ENCODE data around the gene PKP3. TPM values are rescaled to one million over a fixed set of nuclear protein-coding genes. Genes with fewer than 3 reads are reported as not detected.
"Not testable (repeated sequence)": the region's sequence is repeated elsewhere in the genome, so short reads cannot be mapped to it uniquely, and the experiment has no call there.

PKP3 gene
- total RNA-seq, 1 donor from 2014 or later = 0.84 TPM

- intact Hi-C loops (cut with micrococcal nuclease) = no loop called here
- no peak for DNase-seq
- no peak for ATAC-seq
Observed at GRCh38 chr11:375065-376025, 18.7 kb upstream of the PKP3 start.

GRCh38 chr11:376531-377173, 17.4 kb upstream of the PKP3 start:
- ATAC-seq (no peak), DNase-seq (peak; percentile 22)
- intact Hi-C loops (cut with micrococcal nuclease) = no loop called here

DNA sequence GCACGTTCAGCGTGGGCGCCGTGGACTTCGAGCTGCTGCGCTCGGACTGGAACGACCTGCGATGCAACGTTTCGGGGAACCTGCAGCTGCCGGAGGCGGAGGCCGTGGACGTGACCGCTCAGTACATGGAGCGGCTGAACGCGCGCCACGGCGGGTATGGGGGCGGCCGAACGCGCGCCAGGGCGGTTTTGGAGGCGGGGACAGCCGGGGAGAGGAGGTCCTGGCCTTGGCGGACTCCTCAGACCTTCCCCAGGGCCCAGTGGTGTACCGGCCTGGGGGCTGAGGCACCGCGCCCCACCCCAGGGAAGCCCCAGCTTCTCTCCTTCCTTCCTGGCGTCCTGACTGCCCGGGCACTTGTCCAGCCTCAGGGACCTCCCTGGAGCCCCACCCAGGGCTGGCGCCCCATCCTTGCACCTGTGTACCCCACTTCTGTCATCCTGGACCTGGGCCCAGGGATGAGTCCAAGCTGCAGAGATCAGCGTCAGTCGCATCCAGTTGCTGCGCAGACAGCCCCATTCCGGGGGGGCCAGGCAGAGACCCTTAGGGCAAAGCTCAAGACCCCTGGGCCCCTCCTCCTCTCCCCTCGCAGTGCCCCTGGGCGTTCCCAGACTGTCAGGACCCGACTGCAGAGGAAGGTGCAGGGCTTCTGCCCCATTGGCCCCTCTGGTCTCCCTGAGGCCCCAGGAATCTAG, 16.7 kb upstream of the PKP3 start:
- DNase-seq = peak; percentile 27
- intact Hi-C loops (cut with micrococcal nuclease) = no loop called here
- ATAC-seq = no peak

- ATAC-seq (no peak), DNase-seq (no peak)
- intact Hi-C loops (cut with micrococcal nuclease) = no loop called here
Observed at GRCh38 chr11:377883-378500, 16.0 kb upstream of the PKP3 start.

DNA sequence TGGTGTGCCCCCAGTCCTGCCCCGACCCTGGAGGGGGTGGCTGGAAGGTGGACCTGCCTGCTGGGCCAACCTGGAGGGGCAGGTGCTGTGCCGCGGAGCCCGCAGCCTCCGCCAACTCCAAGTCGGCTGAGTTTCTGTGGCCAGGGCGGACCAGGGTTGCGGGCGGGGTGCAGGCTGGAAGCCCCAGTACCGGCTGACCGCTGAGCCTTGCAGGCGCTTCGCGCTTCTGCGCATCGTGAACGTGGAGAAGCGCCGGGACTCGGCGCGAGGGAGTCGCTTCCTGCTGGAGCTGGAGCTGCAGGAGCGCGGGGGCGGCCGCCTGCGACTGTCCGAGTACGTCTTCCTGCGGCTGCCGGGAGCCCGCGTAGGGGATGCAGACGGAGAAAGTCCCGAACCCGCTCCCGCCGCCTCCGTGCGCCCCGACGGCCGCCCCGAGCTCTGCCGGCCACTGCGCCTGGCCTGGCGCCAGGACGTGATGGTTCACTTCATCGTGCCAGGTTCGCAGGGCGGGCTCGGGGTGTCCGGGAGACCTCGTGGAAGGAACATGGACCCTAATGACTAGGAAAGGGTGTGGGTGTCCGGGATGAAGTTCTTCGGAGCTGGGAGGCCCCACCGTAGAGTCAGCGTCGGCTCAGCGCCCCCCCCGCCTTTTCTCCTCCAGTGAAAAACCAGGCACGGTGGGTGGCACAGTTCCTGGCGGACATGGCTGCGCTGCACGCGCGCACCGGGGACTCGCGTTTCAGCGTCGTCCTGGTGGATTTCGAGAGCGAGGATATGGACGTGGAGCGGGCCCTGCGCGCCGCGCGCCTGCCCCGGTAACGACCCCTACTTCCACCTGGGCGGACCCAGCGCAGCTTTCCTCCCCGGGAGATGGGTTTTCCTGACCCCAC, 14.6 kb upstream of the PKP3 start:
- no peak for ATAC-seq
- intact Hi-C loops (cut with micrococcal nuclease) = no loop called here
- peak; percentile 33 for DNase-seq

- DNase-seq (peak; percentile 22), ATAC-seq (no peak)
- intact Hi-C loops (cut with micrococcal nuclease) = no loop called here
Observed at GRCh38 chr11:380095-380480, 13.9 kb upstream of the PKP3 start.

DNA sequence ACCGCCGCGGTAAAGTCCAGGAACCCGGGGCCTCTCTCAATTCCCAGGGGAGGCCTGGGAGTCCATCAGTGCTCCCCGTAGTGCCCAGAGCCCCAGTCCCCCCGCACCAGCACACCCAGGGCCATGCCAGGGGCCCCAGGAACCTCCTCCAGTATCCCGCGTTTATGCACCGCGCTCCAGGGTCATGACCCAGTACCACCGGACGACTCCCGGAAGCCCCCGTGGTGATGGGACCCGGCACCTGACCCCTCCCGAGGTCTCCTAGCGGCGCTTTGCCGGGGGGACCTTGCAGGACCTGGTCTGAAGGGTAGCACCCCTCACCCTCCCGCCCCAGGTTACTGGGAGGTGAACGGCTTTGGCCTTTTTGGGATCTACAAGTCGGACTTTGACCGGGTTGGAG, 13.5 kb upstream of the PKP3 start:
- DNase-seq (peak; percentile 23), ATAC-seq (no peak)
- intact Hi-C loops (cut with micrococcal nuclease) = no loop called here

GRCh38 chr11:380996-381395, 13.0 kb upstream of the PKP3 start:
- peak; percentile 20 for DNase-seq
- intact Hi-C loops (cut with micrococcal nuclease) = no loop called here
- ATAC-seq = no peak

DNA sequence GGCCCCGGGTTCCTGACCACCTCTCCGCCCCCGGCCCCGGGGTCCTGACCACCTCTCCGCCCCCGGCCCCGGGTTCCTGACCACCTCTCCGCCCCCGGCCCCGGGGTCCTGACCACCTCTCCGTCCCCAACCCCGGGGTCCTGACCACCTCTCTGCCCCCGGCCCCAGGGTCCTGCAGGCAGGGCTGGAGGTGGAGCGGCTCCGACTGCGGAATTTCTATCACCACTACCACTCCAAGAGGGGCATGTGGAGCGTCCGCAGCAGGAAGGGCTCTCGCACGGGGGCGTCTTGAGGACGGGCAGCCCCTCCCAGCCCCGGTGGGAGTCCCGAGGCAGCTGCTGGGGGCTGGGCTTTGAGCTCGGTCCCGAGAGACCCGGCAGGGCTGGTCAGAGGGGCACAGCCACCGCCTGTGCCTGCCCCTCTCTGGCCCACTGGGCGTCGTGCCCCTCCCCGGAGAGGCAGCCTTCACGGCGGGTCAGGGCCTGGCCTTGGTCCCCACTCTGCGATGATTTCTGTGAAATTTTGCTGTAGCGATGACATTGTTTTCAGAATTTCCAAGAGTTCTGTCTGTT, 12.4 kb upstream of the PKP3 start:
- ATAC-seq (no peak), DNase-seq (peak; percentile 17)
- intact Hi-C loops (cut with micrococcal nuclease) = no loop called here

DNA sequence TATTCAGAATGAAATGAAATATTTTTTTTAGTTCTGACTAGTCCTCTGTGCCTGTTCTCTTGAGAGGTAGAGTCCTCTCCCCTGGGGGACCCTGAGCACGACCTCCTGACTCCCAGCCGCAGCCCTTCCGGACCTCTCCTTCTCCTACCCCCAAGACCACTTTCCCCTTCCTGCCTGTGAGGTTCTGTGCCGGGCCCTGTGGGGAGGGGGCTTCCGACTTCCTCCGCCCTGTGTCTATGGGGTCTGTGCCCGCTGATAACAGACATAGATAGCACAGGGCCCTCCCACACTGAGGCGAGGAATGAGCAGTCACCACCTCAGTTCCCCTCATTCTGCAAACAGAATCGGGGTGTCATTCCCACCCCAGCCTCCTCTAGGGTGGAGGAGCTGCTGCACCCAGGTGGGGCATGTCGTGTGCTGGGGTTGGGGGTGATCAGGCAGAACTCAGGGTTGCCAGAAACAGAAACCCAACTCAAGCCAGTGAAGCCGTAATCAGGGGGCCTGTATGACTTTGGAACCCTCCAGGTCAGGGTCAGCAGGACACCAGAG, 11.9 kb upstream of the PKP3 start:
- DNase-seq (no peak), ATAC-seq (no peak)
- intact Hi-C loops (cut with micrococcal nuclease) = no loop called here

DNA sequence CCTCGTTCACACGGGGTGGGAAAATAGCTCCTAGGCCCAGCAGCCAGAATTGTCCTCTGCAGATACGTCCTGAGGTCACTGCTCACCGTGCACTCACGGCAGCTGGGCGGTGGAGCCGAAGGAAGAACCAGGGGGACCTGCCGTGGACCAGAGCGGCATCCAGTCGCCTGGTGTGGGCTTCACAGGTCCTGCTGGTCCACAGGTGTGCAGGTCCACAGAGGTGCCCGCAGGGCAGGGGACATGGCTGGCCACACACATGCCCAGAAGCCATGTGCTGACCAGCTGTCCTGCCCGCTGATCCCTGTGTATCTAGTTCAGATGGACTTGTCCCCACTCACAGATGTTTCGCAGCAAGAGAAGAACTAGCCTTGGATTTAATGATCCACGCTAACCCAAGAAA, 10.6 kb upstream of the PKP3 start:
- ATAC-seq = no peak
- DNase-seq = no peak
- intact Hi-C loops (cut with micrococcal nuclease) = no loop called here

GRCh38 chr11:384511-384910, 9.5 kb upstream of the PKP3 start:
- ATAC-seq (no peak), DNase-seq (peak; percentile 16)
- intact Hi-C loops (cut with micrococcal nuclease) = no loop called here

- DNase-seq = peak; percentile 30
- intact Hi-C loops (cut with micrococcal nuclease) = no loop called here
- ATAC-seq = no peak
Observed at GRCh38 chr11:385594-386351, 8.2 kb upstream of the PKP3 start.

DNA sequence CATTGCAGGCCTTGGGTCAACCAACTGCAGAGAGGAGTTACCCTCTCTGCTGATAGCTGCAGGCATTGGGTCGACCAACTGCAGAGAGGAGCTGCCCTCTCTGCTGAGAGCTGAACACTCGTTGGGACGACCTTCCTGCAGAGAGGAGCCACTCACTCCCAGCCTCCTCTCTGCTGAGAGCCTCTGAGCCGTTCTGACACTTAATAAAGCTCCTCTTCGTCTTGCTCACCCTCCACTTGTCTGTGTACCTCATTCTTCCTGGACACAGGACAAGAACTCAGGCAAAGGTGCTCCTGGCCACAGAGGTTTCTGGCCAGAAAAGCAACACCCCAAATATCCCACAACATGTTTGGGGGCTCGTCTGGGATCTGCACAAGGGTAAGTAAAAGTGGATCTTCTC, 7.5 kb upstream of the PKP3 start:
- DNase-seq = no peak
- ATAC-seq = no peak
- intact Hi-C loops (cut with micrococcal nuclease) = no loop called here

DNA sequence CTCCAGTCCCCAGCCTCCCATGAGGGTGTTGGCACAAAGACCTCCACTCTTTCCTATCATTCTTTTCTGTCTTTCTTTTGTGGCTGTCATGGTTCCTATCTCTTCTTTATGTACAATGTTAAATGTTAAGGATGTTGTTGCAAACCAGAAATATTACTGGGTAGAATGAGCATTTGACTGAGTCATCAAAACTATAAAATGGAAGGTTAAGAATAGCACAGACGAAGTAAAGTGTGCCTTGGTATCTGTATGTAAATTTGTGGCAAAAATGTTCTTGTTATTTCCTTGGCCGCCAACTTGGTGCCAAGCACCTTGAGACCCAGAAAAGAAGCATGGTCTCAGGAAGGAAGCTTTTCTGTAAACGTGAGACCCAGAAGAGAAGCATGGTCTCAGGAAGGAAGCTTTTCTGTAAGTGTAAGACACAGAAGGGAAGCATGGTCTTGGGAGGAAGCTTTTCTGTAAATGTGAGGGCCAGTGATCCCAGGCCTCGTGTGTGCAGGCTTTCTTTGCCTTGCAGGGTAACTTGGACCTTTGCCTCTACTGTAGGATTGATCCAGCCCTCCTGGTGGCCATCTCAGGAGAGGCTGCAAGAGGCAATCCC, 6.7 kb upstream of the PKP3 start:
- DNase-seq (no peak), ATAC-seq (no peak)
- intact Hi-C loops (cut with micrococcal nuclease) = no loop called here

DNA sequence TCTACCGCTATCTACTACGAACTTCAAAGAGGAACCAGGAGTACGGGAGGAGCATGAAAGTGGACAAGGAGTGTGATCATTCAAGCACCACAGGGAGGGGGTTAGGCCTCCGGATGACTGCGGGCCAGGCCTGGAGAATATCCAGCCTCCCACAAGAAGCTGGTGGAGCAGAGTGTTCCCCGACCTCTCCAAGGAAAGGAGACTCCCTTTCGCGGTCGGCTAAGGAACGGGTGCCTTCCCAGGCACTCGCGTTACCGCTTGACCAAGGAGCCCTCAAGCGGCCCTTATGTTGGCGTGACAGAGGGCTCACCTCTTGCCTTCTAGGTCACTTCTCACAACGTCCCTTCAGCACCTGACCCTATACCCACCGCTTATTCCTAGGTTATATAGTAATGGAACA, 4.6 kb upstream of the PKP3 start:
- DNase-seq; intact Hi-C loops (cut with micrococcal nuclease); ATAC-seq: not testable (repeated sequence)

- intact Hi-C loops (cut with micrococcal nuclease) = no loop called here
- ATAC-seq (no peak), DNase-seq (no peak)
Observed at GRCh38 chr11:390175-390574, 3.8 kb upstream of the PKP3 start.
